Motor neuron (in vitro differentiated cells): ENCODE results near the gene MS4A10. TPM values are rescaled to one million over a fixed set of nuclear protein-coding genes. Genes with fewer than 3 reads are reported as not detected.

Experiments used
- ATAC-seq, 8 experiments: fragments of 200-7000 bp; cut with Tn5 transposase; replicated peaks in 6 of 8; 2 replicates each; pipeline ENCODE4 v1.8.0; 2021; ENCODE audit warnings: mild to moderate bottlenecking in 8 of 8, moderate library complexity in 8 of 8
- H3K27ac ChIP-seq, 2 donors: fragments of 250-450 bp; sonication (Bioruptor Pico); 2 replicates each; pipeline ENCODE4 v1.9.0; 2021; ENCODE audit warnings: antibody characterized with exemption in 2 of 2, mild to moderate bottlenecking in 2 of 2, moderate library complexity in 1 of 2
- H3K4me1 ChIP-seq, 2 donors: fragments of 250-450 bp; sonication (Bioruptor Pico); replicated peaks in 1 of 2; 2 replicates each; pipeline ENCODE4 v1.6.1; 2021; ENCODE audit warnings: antibody characterized with exemption in 2 of 2, mild to moderate bottlenecking in 2 of 2, moderate library complexity in 1 of 2
- H3K4me3 ChIP-seq, 5 donors: fragments of 250-450 bp; sonication (Bioruptor Pico); 2 replicates each; pipeline ENCODE4 v1.9.0; 2021; ENCODE audit warnings: antibody characterized with exemption in 5 of 5, mild to moderate bottlenecking in 5 of 5, moderate library complexity in 4 of 5
- WGBS, 10 experiments: fragments of 450-650 bp; shearing (Covaris generic); methylation state at CpG; one replicate each; pipeline ENCODE4 v1.0.0; 2022; 5-methylcytosine and 5-hydroxymethylcytosine counted together
- in situ Hi-C, 9 experiments: fragments of 400-800 bp; cut with MboI; loops; one replicate each; pipeline ENCODE4 v1.15.0; 2021; ENCODE audit warnings: low sequenced_read_pairs in 9 of 9, low pct_unique_long_range_greater_than_20kb in 2 of 9; ENCODE audit not compliant: unreplicated experiment in 9 of 9
- total RNA-seq, 8 experiments: library from RNA; unstranded; fragments of 300-600 nt; gene quantifications; 2 replicates each; pipeline versions ENCODE4 v1.2.3 to v1.2.4, GENCODE V29; 2022

The MS4A10 gene
- total RNA-seq, 8 experiments from 2014 or later, result 0.08 to 0.33 (median 0.10) TPM; not detected in 4

DNA sequence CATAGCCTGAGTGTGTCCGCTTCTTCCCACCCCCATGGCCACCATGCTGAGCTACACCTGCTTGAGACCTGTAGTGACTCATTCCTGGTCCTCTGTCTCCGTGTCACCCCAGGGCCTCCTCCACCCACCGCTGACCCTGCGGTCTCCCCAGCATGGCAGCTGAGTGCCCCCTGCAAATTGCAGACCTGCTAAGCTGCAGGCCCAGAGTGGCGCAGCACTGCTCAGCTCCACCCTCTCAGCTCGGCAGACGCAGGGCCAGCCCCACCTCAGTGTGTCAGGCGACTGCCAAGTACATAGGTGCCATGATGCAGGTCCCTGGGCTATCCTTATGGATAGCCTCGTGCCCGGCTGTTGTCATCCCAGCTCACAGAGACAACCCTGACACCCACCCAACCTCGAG lies 15.3 kb upstream of the MS4A10 start:
- H3K4me1 ChIP-seq, result no peaks in the 10 kb centered on the region
- WGBS, 10 experiments, result 49 to 73% (median 64%) methylated on average over 3 to 7 of the region's 11 CpGs; no CpG with 5 or more reads in 6 of the 10 experiments
- in situ Hi-C loops, result no loop called here
- no peak for ATAC-seq
- no peak overlapping the region for H3K4me3 ChIP-seq
- H3K27ac ChIP-seq, result no peak overlapping the region

DNA sequence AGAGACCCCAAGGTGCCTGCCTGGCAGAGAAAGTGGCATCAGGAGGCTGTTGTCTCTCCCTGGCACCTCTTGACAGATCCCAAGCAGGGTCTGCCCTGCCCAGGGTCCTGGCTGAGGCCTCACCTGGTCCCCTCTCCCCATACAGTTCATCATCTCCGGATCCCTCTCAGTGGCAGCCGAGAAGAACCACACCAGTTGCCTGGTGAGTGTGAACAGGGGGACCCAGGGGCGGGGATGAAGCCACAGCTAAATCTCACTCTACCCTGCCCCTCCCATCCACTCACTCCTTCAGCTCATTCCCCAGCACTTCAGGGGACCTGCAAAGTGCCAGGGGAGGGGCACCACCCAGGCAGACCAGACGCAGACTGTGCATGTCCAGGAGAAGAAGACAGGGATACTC lies 14.0 kb upstream of the MS4A10 start:
- Histone ChIP-seq H3K4me3 (no peak overlapping the region), H3K4me1 (peaks cover 0 to 2% of the 10 kb centered on the region in 2 donors), H3K27ac (no peak overlapping the region)
- 33 to 90% (median 38%) methylated on average over 1 to 2 of the region's 4 CpGs; no CpG with 5 or more reads in 7 of the 10 experiments for WGBS, 10 experiments
- no peak for ATAC-seq
- in situ Hi-C loops, result no loop called here

- Histone ChIP-seq H3K27ac (no peak overlapping the region), H3K4me1 (peaks cover 0 to 2% of the 10 kb centered on the region in 2 donors), H3K4me3 (no peak overlapping the region)
- no peak for ATAC-seq
- WGBS, 10 experiments, result 40 to 100% (median 82%) methylated on average over 1 to 13 of the region's 16 CpGs; no CpG with 5 or more reads in 1 of the 10 experiments
- in situ Hi-C loops, result no loop called here
These were observed 13.1 kb upstream of the MS4A10 start for GRCh38 chr11:60771879-60772525.

DNA sequence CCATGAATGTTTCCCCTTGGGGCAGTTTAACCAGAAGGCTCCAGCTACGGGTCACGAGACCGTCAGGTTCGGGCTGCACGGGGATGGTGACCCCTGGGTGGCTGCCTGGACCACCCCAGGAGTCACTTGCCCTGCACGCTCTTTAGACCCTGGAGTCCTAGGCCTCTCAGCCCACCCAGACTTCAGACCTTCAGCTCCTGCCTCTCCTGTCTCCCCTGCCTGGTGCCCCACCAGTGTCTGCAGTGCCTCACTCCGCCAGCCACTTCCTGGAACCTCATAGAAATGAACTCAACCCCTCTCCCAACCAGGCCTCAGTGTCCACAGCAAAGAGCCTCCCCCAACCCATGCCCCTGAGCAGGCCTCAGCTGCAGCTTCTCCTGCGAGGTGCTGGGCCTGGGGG lies 12.5 kb upstream of the MS4A10 start:
- Histone ChIP-seq H3K4me3 (no peak overlapping the region), H3K27ac (no peak overlapping the region), H3K4me1 (peaks cover 0 to 2% of the 10 kb centered on the region in 2 donors)
- 50 to 82% (median 73%) methylated on average over 1 to 3 of the region's 8 CpGs; no CpG with 5 or more reads in 7 of the 10 experiments for WGBS, 10 experiments
- ATAC-seq, result no peak
- in situ Hi-C loops, result no loop called here

- in situ Hi-C loops, result no loop called here
- ATAC-seq, result no peak
- no peak overlapping the region for H3K27ac ChIP-seq
- H3K4me1 ChIP-seq, result peaks cover 0 to 2% of the 10 kb centered on the region in 2 donors
- WGBS, 10 experiments, result 62 to 95% (median 84%) methylated on average over 2 to 7 of the region's 13 CpGs; no CpG with 5 or more reads in 5 of the 10 experiments
- no peak overlapping the region for H3K4me3 ChIP-seq
These were observed 10.4 kb upstream of the MS4A10 start for GRCh38 chr11:60774726-60775125.

GRCh38 chr11:60775420-60775961 lies 9.6 kb upstream of the MS4A10 start:
- WGBS, 10 experiments, result 0 to 9% (median 4%) methylated on average over 2 to 5 of the region's 15 CpGs; no CpG with 5 or more reads in 5 of the 10 experiments
- peak; percentile 83 to 99 (median 98) for ATAC-seq
- Histone ChIP-seq H3K27ac (no peak overlapping the region), H3K4me3 (no peak overlapping the region), H3K4me1 (peaks cover 0 to 2% of the 10 kb centered on the region in 2 donors)
- in situ Hi-C loops, result no loop called here

- H3K27ac ChIP-seq, result no peak overlapping the region
- in situ Hi-C loops, result no loop called here
- no peak for ATAC-seq
These were observed 9.0 kb upstream of the MS4A10 start for GRCh38 chr11:60776167-60776566.

DNA sequence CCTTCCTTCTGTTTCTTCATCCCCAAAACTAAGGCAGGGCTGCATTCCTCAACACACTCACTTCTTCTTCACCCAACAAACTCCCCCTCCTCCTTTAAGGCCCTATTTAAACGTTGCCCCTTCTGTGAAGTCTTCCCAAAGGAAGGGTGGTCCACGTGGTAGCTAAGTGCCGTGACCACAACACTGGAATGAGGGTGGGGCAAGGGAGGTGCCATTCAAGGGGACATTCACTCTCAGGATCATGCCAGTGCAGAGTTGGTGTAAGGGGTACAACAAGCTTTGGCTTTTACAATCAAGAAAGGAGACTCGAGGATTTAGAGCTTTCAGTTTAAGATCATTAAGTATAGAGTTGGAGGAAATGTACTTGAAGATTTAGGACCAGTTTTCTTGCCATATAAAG lies 8.0 kb upstream of the MS4A10 start:
- no peak overlapping the region for H3K27ac ChIP-seq
- no peak for ATAC-seq

More at GRCh38 chr11:60776167-60776566, 9.0 kb upstream of the MS4A10 start:
- peaks cover 0 to 6% of the 10 kb centered on the region in 2 donors for H3K4me1 ChIP-seq
- WGBS, 10 experiments, result 70 to 86% methylated on average over 1 to 2 of the region's 4 CpGs; no CpG with 5 or more reads in 8 of the 10 experiments
- H3K4me3 ChIP-seq, result no peak overlapping the region

DNA sequence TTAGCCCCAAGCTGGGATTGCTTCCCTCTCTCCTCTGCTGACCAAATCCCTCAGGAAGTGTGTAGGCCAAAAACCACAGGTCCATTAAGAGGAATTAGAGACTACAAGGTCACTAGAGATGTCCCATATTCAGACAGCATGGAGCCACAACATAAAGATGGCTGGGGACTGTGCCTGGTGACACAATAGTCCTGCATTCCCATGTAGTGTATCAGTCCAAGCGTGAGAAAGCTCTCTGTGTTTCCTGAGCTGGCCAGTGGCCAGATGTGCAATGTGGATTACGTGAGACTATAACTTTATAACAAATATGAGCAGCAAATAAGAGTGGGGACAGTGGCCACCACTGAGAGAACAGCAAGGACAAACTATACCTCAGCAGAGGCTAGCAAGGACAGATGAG lies 7.6 kb upstream of the MS4A10 start:
- H3K4me3 ChIP-seq, result no peak overlapping the region
- in situ Hi-C loops, result no loop called here

More for the DNA sequence above, 8.0 kb upstream of the MS4A10 start:
- no peak overlapping the region for H3K4me3 ChIP-seq
- in situ Hi-C loops, result no loop called here
- H3K4me1 ChIP-seq, result peaks cover 0 to 8% of the 10 kb centered on the region in 2 donors
- 0 to 67% (median 48%) methylated on average over 1 to 4 of the region's 4 CpGs; no CpG with 5 or more reads in 2 of the 10 experiments for WGBS, 10 experiments

DNA sequence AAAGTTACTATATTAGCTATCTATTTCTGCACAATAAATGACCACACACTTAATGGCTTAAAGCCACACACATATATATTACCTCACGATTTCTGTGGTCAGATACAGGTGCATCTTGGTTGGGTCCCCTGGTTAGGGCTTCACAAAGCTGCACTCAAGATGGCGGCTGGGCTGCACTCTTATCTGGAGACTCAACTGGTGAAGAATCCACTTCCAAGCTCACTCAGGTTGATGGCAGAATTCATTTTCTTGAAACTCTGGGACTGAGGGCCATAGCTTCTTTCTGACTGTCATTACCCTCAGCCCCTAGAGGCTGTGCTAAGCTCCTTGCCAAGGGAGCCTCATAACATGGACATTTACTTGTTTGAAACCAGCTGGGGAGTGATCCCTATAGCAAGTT lies 5.1 kb upstream of the MS4A10 start:
- peaks cover 0 to 8% of the 10 kb centered on the region in 2 donors for H3K4me1 ChIP-seq
- 0 to 83% (median 40%) methylated on average over 1 to 2 of the region's 2 CpGs; no CpG with 5 or more reads in 5 of the 10 experiments for WGBS, 10 experiments
- no peak overlapping the region for H3K27ac ChIP-seq
- ATAC-seq, result no peak
- in situ Hi-C loops, result no loop called here
- no peak overlapping the region for H3K4me3 ChIP-seq

More for the DNA sequence above, 7.6 kb upstream of the MS4A10 start:
- H3K27ac ChIP-seq, result no peak overlapping the region
- peak in 1 of 8 experiments; percentile 45 for ATAC-seq
- WGBS, 10 experiments, result 8 to 100% (median 63%) methylated on average over 1 to 2 of the region's 2 CpGs; no CpG with 5 or more reads in 5 of the 10 experiments
- peaks cover 0 to 8% of the 10 kb centered on the region in 2 donors for H3K4me1 ChIP-seq

DNA sequence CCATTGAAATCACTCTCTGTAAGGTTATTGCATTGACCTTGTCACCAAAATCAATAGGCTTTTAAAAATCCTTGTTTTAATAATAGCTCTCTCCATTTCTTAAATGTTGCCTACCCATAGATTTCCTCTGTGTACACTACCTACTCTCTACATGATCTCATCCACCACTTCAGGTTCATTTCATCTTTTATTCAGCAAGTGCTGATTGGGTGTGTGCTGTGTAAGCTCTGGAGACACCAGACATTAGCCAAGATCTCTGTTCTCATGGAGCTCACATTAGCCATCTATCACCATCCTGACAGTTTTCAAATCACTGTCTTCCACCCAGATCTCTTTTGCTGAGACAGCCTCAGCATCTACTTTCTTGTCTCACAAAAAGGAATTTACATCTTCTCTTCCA lies 4.4 kb upstream of the MS4A10 start:
- H3K4me3 ChIP-seq, result no peak overlapping the region
- peak in 7 of 8 experiments; percentile 26 to 77 (median 68) for ATAC-seq
- in situ Hi-C loops, result no loop called here
- peaks cover under 1 to 9% of the 10 kb centered on the region in 2 donors for H3K4me1 ChIP-seq
- no peak overlapping the region for H3K27ac ChIP-seq

GRCh38 chr11:60781286-60781980 lies 3.7 kb upstream of the MS4A10 start:
- Histone ChIP-seq H3K27ac (no peak overlapping the region), H3K4me3 (no peak overlapping the region), H3K4me1 (peaks cover 5 to 16% of the 10 kb centered on the region in 2 donors)
- in situ Hi-C loops, result no loop called here
- ATAC-seq, result no peak
- 0 to 86% (median 51%) methylated on average over 1 to 5 of the region's 7 CpGs for WGBS, 10 experiments

GRCh38 chr11:60781981-60782316 lies 3.2 kb upstream of the MS4A10 start:
- WGBS, 10 experiments, result 0 to 97% (median 92%) methylated on average over 1 to 3 of the region's 4 CpGs; no CpG with 5 or more reads in 4 of the 10 experiments
- no peak overlapping the region for H3K4me3 ChIP-seq
- in situ Hi-C loops, result no loop called here
- H3K4me1 ChIP-seq, result peaks cover 8 to 16% of the 10 kb centered on the region in 2 donors
- no peak overlapping the region for H3K27ac ChIP-seq
- ATAC-seq, result no peak
